H1 (cell line): ENCODE measurements around the gene SKIDA1. TPM values are rescaled to one million over a fixed set of nuclear protein-coding genes. Genes with fewer than 3 reads are reported as not detected.

Experiments
- ASH2L ChIP-seq: fragments of 200-600, 300-600 bp; sonication (generic); IDR thresholded peaks from one replicate; pipeline ENCODE4 v1.7.1; 2017; ENCODE audit warnings: low read length
- BCL11A ChIP-seq, 2 experiments: IDR thresholded peaks; one replicate each; pipeline ENCODE4 v1.6.1; 2011; ENCODE audit warnings: low read depth in 2 of 2, low read length in 2 of 2, mild to moderate bottlenecking in 2 of 2
- EGR1 ChIP-seq: IDR thresholded peaks from 2 replicates; pipeline ENCODE4 v1.6.1; 2011; ENCODE audit warnings: low read depth, low read length, borderline replicate concordance
- EP300 ChIP-seq, 2 experiments: IDR thresholded peaks; 1 replicate in 1 of 2; 2 replicates in 1 of 2; pipeline ENCODE4 v1.6.1; 2011 to 2012; ENCODE audit warnings: low read depth in 2 of 2, low read length in 2 of 2, mild to moderate bottlenecking in 2 of 2, borderline replicate concordance in 1 of 2, inconsistent platforms in 1 of 2, moderate library complexity in 1 of 2
- EZH2 ChIP-seq: fragments of 200-600 bp; sonication (generic); IDR thresholded peaks from 2 replicates; pipeline ENCODE4 v1.7.1; 2012; ENCODE audit warnings: low read depth, mild to moderate bottlenecking, moderate library complexity, low read length, inconsistent platforms; ENCODE audit not compliant: severe bottlenecking
- GTF2F1 ChIP-seq: IDR thresholded peaks from 2 replicates; pipeline ENCODE4 v1.6.1; 2012; ENCODE audit warnings: low read depth, low read length, improper control_type of control experiment, borderline replicate concordance
- NRF1 ChIP-seq: IDR thresholded peaks from 2 replicates; pipeline ENCODE4 v1.6.1; 2011; ENCODE audit warnings: mild to moderate bottlenecking, low read depth, low read length, improper control_type of control experiment
- PHF8 ChIP-seq: fragments of 200-600 bp; sonication (generic); conservative IDR thresholded peaks from 2 replicates; pipeline ENCODE4 v1.7.1; 2012; ENCODE audit warnings: low read depth, mild to moderate bottlenecking, inconsistent platforms, low read length, moderate library complexity
- POLR2AphosphoS5 ChIP-seq: IDR thresholded peaks from 2 replicates; pipeline ENCODE4 v1.6.1; 2011; ENCODE audit warnings: low read depth, low read length
- POU5F1 ChIP-seq: IDR thresholded peaks from 2 replicates; pipeline ENCODE4 v1.6.1; 2011; ENCODE audit warnings: low read depth, mild to moderate bottlenecking, low read length, moderate library complexity
- RXRA ChIP-seq: IDR thresholded peaks from 2 replicates; pipeline ENCODE4 v1.6.1; 2011; ENCODE audit warnings: low read depth, mild to moderate bottlenecking, low read length, moderate library complexity; ENCODE audit not compliant: insufficient read depth
- SIN3A ChIP-seq, 2 experiments: IDR thresholded peaks in 1 of 2; conservative IDR thresholded peaks in 1 of 2; 2 replicates each; pipeline ENCODE4 v1.6.1; 2011 to 2012; ENCODE audit warnings: low read length in 2 of 2, improper control_type of control experiment in 1 of 2, low read depth in 1 of 2, mild to moderate bottlenecking in 1 of 2
- SP1 ChIP-seq: IDR thresholded peaks from 2 replicates; pipeline ENCODE4 v1.6.1; 2011; ENCODE audit warnings: low read depth, low read length
- SP4 ChIP-seq: IDR thresholded peaks from 2 replicates; pipeline ENCODE4 v1.6.1; 2012; ENCODE audit warnings: low read length, inconsistent platforms
- TAF1 ChIP-seq: IDR thresholded peaks from 2 replicates; pipeline ENCODE4 v1.6.1; 2011; ENCODE audit warnings: mild to moderate bottlenecking, low read depth, low read length
- TAF7 ChIP-seq: optimal IDR thresholded peaks from 2 replicates; pipeline ENCODE3; 2011; ENCODE audit warnings: low read depth, mild to moderate bottlenecking, inconsistent platforms, low read length, moderate library complexity, borderline replicate concordance
- TEAD4 ChIP-seq: IDR thresholded peaks from 2 replicates; pipeline ENCODE4 v1.6.1; 2012; ENCODE audit warnings: low read depth, low read length, inconsistent platforms, mixed read lengths
- YY1 ChIP-seq: IDR thresholded peaks from 2 replicates; pipeline ENCODE4 v1.6.1; 2011; ENCODE audit warnings: low read depth, mild to moderate bottlenecking, low read length
- ZNF274 ChIP-seq: IDR thresholded peaks from 2 replicates; pipeline ENCODE4 v1.7.0; 2012; ENCODE audit warnings: low read length, borderline replicate concordance; ENCODE audit errors: extremely low read depth
- polyA plus RNA-seq, 7 experiments: library from polyadenylated mRNA; depleted of rRNA in 3 of 7; stranded (reverse) in 5 of 7; unstranded in 2 of 7; fragments of >200 nt in 5 of 7; fragments of 200-250 nt in 2 of 7; gene quantifications; 1 replicate in 5 of 7; 2 replicates in 1 of 7; 4 replicates in 1 of 7; pipeline versions ENCODE4 v1.2.1 to v1.2.3, GENCODE V29; 2011 to 2013; ENCODE audit warnings: missing spikeins in 2 of 7, mixed read lengths in 2 of 7
- total RNA-seq: library from RNA; stranded (reverse); fragmentation: NEBNext Ultra II Directional; extraction: Animal tissue kit (Norgen Biotek cat#: 25700); gene quantifications from 2 replicates; pipeline ENCODE4 v1.2.1, GENCODE V29; 2021

The SKIDA1 gene
- total and polyA plus RNA-seq, 2 of the 8 experiments (the other 6 are each of a cell fraction or from before 2014, with no cell fraction given): 1.5 to 8.0 TPM

DNA sequence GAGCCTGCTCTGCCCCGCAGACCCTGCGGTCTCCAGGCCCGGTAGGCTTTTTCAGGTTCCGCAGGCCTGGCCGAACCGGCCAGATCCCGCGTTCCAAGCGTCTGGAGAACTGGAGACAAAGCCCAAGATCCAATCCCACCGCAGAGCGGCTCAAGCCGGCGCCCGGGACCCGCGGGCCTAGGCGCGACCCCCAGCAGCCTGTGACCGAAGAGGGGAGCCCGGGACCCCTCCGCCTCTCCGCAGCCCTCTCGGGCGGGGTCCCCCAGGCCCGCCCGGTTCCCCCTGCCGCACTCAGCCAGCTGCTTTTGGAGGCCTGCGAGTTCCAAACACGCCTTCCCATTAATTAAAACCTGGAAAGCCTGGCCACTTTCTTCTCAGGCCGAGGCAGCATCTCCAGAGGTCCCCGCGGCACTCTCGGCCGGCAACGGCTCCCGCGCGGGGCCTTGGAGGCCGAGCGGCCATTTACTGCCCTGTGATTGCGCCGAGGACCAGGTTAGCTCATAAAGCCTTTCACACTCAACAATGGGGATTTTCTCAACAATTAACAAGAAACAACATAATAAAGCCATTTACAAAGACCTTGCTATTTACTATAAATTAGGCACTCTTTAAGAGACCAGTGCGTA is 16.7 kb downstream of the SKIDA1 start (continued):
- no peak for TF ChIP-seq NRF1
- TF ChIP-seq TAF1: no peak
- peak; percentile 2 for TF ChIP-seq TAF7
- TF ChIP-seq SP1: no peak
- TF ChIP-seq EP300 (IDR thresholded peaks at IDR 0.05; ENCODE audit: borderline replicate concordance in 1 of 2, low read depth in 2 of 2, low read length in 2 of 2): no peak
- no peak for TF ChIP-seq EGR1
- TF ChIP-seq SIN3A (conservative IDR thresholded peaks at IDR 0.05 in 1 of 2, IDR thresholded peaks at IDR 0.05 in 1 of 2; ENCODE audit: low read depth in 1 of 2, low read length in 2 of 2): no peak
- 0 out of 2 replicates have a peak, but pooled peaks have one; percentile 30 for TF ChIP-seq POLR2AphosphoS5
- TF ChIP-seq ZNF274: no peak
- no peak for TF ChIP-seq ASH2L
- no peak for TF ChIP-seq RXRA
- no peak for TF ChIP-seq SP4
- TF ChIP-seq EZH2: no peak
- TF ChIP-seq GTF2F1: no peak
- peak; percentile 71; the same call in 1 of the 2 replicates for TF ChIP-seq YY1
- peak; percentile 21; the same call in 1 of the 2 replicates for TF ChIP-seq PHF8
- TF ChIP-seq TEAD4: no peak
- TF ChIP-seq POU5F1: no peak
- no peak for TF ChIP-seq BCL11A (IDR thresholded peaks at IDR 0.05; ENCODE audit: low read depth in 2 of 2, low read length in 2 of 2)
- TF ChIP-seq, all 59 proteins: peak for 7
